ENCODE data around the gene MICAL3.

GRCh38 chr22:17774926-17775685, 249.3 kb downstream of the MICAL3 start:
- TF ChIP-seq CTCF (IDR thresholded peaks at IDR 0.05), result no peak
- no peak for TF ChIP-seq POLR2AphosphoS5 (IDR thresholded peaks at IDR 0.05)

Measured in suprapubic skin (tissue), 3 donors.